Spleen (tissue), 7 donors: ENCODE data around the gene PACRG.

Experiments
- POLR2A ChIP-seq, 3 donors: fragments of 450-650 bp; IDR thresholded peaks; one replicate each; pipeline ENCODE4 v1.5.1; 2017; ENCODE audit warnings: antibody characterized with exemption in 3 of 3, mild to moderate bottlenecking in 1 of 3
- TF ChIP-seq, protein P1 (sequence below), 11 experiments: fragments of 200-600 bp in 7 of 11; fragments of 450-650 bp in 4 of 11; sonication (generic) in 4 of 11; IDR thresholded peaks in 8 of 11; conservative IDR thresholded peaks in 3 of 11; 1 replicate in 7 of 11; 2 replicates in 4 of 11; pipeline versions ENCODE4 v1.4.0 to v1.8.0; 2016 to 2021; ENCODE audit warnings: antibody characterized with exemption in 11 of 11, inconsistent platforms in 4 of 11, mild to moderate bottlenecking in 1 of 11
- donor health status: DM: no; HTN: no; CAD: no; lungs with moderate emphysema.
- donor health status: DM: no; HTN: no; CAD: no.
- donor health status: DM: no; HTN: no; CAD: no.

DNA sequence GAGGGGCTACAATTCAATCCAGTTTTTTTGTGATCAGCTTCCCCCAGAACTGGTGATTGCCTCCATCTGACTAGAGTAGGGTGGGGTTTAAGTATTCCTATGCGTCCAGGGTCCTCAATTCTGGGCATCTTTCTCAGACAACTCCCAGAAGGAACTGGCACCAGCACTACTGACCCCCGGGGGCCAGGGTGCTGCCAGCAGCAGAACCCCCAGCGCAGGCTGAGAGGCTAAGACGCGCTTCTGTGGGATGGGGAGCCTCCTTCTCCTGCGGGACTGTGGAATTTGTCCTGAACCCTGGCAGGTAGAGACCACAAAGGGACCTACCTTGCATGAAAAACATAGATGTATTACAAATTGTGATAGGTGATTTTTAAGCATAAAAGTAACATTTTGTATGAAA lies 124.4 kb downstream of the PACRG start:
- no peak for TF ChIP-seq POLR2A (IDR thresholded peaks at IDR 0.05)
- TF ChIP-seq, protein P1, sequence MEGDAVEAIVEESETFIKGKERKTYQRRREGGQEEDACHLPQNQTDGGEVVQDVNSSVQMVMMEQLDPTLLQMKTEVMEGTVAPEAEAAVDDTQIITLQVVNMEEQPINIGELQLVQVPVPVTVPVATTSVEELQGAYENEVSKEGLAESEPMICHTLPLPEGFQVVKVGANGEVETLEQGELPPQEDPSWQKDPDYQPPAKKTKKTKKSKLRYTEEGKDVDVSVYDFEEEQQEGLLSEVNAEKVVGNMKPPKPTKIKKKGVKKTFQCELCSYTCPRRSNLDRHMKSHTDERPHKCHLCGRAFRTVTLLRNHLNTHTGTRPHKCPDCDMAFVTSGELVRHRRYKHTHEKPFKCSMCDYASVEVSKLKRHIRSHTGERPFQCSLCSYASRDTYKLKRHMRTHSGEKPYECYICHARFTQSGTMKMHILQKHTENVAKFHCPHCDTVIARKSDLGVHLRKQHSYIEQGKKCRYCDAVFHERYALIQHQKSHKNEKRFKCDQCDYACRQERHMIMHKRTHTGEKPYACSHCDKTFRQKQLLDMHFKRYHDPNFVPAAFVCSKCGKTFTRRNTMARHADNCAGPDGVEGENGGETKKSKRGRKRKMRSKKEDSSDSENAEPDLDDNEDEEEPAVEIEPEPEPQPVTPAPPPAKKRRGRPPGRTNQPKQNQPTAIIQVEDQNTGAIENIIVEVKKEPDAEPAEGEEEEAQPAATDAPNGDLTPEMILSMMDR (IDR thresholded peaks at IDR 0.05 in 8 of 11, conservative IDR thresholded peaks at IDR 0.05 in 3 of 11): no peak
